GM03348 (cell line): ENCODE results near the gene TGFBI.
A peak's percentile ranks its signal among the peaks of the same experiment; 100 is the strongest.

ENCODE experiments used
- DNase-seq: peaks from one replicate; pipeline ENCODE4 v3.0.0; 2012; ENCODE audit warnings: low spot score

TGFBI gene

GRCh38 chr5:136004436-136004835, 24.4 kb upstream of the TGFBI start:
- DNase-seq, result peak; percentile 61

- DNase-seq, result no peak
Observed at GRCh38 chr5:136005476-136005875, 23.3 kb upstream of the TGFBI start.

GRCh38 chr5:136006164-136006563, 22.6 kb upstream of the TGFBI start:
- peak; percentile 23 for DNase-seq

- DNase-seq, result peak; percentile 70
Observed at GRCh38 chr5:136006761-136007251, 22.0 kb upstream of the TGFBI start.

GRCh38 chr5:136007271-136007670, 21.5 kb upstream of the TGFBI start:
- DNase-seq, result no peak

GRCh38 chr5:136011414-136012001, 17.3 kb upstream of the TGFBI start:
- no peak for DNase-seq

- DNase-seq, result peak; percentile 44
Observed at GRCh38 chr5:136012041-136012804, 16.6 kb upstream of the TGFBI start.

GRCh38 chr5:136013559-136013958, 15.2 kb upstream of the TGFBI start:
- DNase-seq, result no peak

GRCh38 chr5:136014049-136015002, 14.5 kb upstream of the TGFBI start:
- peak; percentile 17 for DNase-seq

GRCh38 chr5:136015003-136015375, 13.8 kb upstream of the TGFBI start:
- no peak for DNase-seq

- DNase-seq, result no peak
Observed at GRCh38 chr5:136015966-136016650, 12.7 kb upstream of the TGFBI start.

GRCh38 chr5:136016945-136017530, 11.8 kb upstream of the TGFBI start:
- DNase-seq, result no peak

GRCh38 chr5:136018814-136019783, 9.7 kb upstream of the TGFBI start:
- peak; percentile 74 for DNase-seq

GRCh38 chr5:136020001-136020382, 8.8 kb upstream of the TGFBI start:
- no peak for DNase-seq

GRCh38 chr5:136020383-136021015, 8.3 kb upstream of the TGFBI start:
- DNase-seq, result peak; percentile 73

- peak; percentile 59 for DNase-seq
Observed at GRCh38 chr5:136021016-136021405, 7.8 kb upstream of the TGFBI start.

- DNase-seq, result no peak
Observed at GRCh38 chr5:136022965-136023364, 5.8 kb upstream of the TGFBI start.

- DNase-seq, result peak; percentile 73
Observed at GRCh38 chr5:136023958-136024541, 4.7 kb upstream of the TGFBI start.

- peak; percentile 63 for DNase-seq
Observed at GRCh38 chr5:136025900-136026299, 2.9 kb upstream of the TGFBI start.
